SHP77 (cell line): Measurements from ENCODE around the gene ABCG1.

Source experiments
- DNase-seq, 2 experiments: peaks; one replicate each; lab custom pipeline; 2025; lab: John Stamatoyannopoulos, UW

ABCG1 gene

DNA sequence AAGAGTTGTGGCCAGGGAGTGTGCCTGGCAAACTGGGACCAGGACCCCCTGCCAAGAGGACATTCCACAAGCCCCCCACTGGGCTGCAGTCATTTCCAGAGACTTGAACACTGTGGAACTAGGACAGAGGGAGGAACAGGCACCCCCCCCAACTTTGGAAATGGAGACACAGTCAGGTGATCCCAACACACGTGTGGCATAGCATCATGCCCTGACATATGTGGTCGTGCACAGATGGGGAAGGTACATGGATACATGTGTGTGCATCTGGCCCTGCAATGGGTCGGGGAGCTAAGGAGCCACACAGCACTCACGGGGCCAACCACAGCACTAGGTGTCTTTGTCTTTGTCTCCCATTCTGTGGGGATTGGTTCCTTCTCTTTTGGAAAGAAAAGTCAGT, 102.9 kb downstream of the ABCG1 start:
- DNase-seq, result no peak

DNA sequence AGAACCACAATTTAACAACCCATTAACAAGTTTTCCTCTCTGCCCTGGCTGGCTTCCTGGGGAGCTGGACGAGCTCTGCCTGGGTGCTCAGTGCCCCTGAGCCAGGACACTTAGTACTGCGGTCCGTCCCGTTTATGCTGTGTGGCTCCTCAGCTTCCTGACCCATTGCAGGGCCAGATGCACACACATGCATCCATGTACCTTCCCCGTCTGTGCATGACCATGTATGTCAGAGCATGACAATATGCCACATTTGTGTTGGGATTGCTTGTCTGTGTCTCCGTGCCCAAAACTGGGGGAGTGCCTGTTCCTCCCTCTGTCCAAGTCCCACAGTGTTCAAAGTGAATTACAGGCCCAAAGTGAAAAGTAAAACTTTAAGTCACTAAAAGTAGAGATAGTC, 106.0 kb downstream of the ABCG1 start:
- no peak for DNase-seq

DNA sequence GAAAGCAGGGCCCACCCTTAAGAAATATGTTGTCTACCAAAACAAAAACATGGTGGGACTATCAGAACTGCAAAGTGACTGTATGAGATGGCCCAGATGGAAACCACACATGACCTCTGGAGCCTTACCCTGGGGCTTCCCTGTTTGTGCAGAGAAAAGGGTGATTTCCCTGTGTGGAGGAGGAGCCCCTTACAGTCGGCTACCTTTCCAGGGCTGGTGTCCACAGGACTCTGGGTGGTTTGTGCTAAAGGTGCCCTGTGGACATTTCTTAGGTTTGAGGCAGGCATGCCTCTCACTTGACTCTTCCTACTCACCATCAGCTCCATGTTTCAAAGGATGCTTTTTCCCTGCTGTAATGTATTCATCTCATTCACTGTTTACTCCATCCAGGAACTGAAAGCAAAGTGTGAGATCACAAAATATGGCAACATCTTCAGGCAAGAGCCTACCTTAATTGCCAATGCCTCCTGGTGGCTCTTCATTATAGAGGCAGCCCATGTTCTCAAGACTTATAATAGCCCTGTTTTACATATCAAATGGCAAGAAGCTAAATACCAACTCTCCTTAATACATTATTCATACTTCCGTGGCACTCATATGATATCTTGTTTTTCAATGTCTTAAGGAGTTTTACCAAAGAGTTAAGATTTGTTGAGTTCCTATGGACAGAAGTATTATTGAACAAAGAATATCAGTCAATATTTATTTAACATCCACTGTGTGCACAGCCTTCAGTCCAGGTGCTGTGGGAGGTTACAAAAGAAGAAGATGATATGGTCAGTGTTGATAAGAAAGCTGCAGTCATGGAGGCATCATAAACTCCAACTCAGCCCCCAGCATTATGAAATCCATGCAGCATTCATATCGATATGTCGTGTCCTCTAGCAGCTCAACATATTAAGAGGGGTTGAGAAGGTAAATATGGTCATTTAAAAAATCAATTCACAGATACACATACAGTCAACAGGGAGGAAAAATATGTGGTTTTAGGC, 111.7 kb downstream of the ABCG1 start:
- no peak for DNase-seq

DNA sequence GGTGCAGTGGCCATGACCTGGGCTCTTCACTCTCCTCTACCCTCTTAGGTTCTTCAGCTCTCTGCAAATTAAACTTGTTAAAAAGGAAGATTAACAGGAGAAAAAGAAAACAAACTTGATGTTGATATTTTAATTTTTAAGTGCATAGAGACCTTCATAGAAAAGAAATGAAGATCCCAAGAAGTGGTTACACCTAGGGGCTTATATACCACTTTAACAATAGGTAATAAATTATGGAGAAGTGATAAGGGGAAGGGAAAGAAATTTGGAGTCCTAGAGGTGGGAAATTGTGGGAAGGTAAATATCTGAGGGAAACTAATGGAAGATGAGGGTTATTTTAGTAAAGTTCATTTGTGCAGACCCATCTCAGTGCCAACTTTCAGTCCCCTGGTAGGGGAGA, 112.7 kb downstream of the ABCG1 start:
- DNase-seq, result no peak

DNA sequence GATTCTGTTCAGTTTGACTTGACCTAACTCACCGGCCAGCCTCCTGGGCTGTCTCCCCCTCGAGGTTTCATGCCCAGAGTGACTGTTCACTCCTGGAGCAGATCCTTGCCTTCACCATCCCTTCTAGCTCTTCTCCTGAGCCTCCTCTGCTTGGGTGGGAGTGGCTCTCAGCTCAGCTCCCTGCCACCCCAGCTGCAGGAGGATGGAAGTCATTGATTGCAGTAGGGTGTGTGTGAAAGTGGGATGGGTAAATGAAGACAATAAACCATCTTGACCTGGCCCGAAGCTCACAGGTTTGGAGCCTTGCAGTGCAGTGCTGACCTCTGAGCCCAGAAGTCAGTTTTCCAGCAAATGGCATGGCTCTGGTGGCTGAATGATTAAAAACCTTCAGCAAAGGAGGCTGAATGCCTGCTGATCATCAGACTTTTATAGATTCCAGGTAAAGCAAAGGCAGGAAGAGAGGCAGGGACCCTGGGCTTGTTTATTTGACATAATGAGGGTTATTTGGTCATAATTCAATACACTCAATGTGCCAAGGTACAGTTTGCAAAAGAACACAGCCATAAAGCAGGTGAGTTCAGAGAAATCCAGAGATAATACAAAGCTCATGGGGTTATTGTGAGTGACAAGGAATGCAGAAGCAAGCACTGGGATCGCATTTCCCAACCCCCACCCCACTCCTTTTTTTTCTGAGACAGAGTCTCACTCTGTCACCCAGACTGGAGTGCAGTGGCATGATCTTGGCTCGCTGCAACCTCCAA, 113.8 kb downstream of the ABCG1 start:
- no peak for DNase-seq

DNA sequence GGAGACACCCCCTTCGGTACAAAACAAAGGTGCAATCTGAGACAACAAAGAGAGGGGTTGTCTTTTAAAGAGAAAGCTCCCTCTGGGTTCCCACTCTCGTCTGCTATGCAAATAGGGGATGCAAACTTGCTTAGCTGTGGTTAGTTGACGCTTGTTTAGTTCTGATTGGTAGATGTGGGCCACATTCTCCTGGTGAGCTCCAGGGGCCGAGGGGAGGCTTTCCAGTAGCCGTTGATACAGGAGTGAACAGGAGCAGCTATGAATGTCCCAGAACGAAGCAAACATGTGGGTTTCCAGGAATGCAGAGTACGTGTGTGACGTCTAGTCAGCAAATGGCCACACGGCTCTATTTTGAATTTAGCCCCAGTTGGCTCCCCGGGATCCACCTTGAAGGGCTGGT, 117.1 kb downstream of the ABCG1 start:
- DNase-seq, result peak; percentile 51 to 72

DNA sequence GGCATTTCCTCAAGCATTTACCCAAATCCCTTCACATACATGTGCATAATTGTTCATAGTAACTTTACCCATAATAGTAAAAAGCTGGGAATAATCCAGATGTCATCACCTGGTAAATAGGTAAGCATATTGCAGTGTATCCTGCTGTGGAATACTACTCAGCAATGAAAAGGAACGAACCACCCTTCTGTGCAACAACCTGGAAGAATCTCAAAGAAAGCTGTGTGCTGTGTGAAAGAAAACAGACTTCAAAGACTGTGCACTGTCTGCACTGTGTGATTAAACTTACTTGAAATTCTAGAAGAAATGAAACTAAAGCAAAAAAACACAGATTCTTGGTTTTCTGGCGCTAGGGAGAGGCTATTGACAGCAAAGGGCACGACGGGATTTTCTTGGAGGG, 118.3 kb downstream of the ABCG1 start:
- DNase-seq, result no peak

DNA sequence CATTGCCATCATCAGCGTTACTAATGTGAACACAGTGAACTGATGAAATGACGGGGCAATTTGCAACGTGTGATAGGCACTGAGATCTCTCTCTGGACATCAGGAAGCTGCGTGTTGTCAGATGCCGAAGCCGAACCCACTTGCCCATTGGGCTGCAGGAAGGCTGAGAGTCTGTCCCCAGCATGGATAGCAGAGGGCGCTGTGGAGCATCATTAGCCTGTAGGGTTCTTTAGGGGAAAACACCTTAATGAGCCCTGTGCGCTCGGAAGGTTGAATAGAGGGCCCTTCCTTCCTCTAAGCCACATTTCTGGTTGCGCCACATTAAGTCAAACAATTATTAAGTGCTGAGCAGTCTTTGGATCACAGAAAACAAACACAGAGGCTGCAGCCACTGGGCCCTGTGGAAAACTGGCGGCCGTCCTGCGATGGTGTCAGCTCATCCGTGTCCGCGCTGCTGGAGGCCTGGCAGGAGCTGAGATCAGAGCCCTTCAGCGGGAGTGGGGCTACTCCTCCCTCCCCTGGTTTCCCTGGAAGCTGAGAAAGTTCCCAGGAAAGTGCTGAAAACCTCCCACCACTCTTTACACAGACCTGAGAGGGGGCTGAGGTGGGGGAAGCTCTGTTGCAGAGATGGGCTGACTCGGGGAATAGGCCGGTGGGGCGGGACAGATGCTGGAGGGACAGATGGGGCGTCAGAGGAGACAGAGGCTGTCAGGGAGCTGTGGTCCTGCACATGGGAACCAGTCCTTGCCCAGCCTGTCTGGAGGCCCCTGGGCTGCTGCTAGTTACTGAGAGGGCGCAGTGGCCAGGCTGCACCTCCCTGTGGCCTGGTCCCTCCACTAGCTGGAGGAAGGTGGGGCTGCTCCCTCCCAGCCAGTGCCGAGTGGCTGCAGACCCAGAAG, 119.1 kb downstream of the ABCG1 start:
- DNase-seq, result peak; percentile 83 to 87

DNA sequence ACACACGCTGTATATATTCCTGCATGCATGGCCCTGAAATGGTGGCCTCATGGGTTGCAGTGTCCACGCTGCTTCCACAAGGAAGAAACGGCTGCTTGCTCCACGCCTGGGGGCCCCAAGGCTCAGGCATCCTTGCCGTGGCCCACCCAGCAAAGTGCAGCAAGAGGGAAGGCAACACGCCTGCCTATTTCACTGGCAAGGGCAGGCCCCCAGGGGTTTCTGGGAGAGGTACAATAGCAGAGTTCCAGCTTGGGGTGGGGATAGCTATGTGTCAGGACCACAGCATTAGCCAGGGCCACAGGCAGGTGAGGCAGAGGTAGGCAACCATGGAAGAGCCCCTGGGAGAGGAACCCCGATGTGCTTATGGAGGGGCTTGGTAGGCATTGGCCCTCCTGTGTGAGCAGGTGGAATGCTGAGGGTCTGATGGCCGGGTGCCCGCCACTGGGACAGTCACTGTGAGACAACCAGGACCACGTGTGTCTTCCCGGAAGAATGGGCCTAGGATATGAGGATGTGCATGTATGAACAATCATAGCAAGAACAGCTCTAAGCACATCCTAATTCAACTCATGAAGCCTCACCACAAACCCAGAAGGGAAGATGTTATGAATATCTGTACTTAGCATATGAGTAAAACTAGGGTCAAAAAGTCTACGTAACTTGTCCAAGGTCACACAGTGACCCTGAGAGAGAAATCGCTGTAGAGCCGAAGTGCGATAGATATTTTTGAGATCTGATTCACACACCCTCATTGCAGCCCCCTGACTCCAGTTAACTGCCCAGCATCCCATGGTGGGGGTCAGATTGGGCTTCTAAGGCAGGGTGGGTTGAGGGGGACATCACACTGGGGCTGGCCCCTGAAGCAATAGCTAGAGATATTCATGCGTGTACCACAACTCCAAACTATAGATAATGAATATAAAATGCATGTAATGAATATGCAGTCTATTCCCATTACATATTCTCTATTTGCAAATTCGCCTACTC, 120.1 kb downstream of the ABCG1 start:
- DNase-seq, result no peak

DNA sequence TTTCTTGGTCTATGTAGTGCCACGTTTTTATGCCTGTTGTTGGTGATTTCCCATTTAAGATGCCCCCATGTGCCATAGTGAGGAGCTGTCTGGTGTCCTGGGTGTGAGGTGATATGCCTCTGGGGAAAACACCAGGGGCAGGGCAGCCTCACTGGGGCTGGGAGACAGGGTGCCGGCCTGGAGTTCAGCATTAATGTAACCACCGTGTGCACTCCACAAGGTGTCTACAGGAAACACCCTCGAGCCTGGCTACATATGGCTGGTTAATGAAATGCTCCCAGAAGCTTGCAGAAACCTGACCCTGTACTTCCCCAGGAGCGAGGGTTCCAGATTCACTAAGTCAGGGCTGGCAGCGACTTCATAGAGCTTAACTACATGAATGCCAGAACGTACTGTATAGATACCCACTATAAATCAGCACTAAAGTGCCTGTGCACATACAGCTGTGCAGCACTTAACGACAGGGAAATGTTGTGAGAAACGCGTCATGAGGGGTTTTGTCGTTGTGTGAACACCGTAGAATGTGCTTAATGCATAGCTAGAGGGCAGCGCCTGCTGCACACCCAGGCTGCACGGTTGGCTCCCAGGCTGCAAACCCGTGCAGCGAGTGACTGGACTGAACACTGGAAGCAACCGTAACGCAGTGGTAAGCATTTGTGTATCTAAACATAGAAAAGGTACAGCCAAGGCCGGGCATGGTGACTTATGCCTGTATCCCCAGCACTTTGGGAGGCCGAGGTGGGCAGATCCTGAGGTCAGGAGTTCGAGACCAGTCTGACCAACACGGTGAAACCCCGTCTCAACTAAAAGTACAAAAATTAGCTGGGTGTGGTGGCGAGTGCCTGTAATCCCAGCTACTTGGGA, 121.5 kb downstream of the ABCG1 start:
- DNase-seq, result peak; percentile 16 to 29

DNA sequence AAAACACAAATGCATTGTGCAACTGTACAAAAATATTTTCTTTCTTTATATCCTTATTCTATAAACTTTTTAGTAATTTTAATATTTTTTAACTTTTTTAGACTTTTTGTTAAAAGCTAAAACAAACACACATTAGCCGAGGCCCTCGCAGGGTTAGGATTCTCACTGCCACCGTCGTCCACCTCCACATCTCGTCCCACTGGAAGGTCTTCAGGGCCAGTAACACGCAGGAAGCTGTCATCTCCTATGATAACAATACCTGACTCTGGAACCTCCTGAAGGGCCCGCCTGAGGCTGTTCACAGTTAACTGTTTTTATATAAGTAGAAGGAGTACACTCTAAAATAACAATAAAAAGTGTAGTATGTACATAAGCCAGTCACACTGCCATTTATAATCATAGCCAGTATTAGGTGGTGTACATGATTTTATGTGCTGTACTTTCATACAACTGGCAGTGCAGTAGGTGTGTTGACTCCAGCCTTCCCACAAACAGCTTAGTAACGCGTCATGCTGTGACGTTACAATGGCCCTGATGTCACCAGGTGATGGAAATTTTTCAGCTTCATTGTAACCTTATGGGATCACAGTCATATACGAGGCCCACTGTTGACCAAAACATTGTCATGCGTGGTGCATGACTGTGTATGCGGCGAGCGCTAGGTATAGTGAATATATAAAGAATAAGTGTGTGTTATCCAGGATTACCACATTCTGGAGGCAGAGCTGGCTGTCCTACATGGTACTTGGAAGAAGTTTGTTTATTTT, 123.0 kb downstream of the ABCG1 start:
- DNase-seq, result no peak

DNA sequence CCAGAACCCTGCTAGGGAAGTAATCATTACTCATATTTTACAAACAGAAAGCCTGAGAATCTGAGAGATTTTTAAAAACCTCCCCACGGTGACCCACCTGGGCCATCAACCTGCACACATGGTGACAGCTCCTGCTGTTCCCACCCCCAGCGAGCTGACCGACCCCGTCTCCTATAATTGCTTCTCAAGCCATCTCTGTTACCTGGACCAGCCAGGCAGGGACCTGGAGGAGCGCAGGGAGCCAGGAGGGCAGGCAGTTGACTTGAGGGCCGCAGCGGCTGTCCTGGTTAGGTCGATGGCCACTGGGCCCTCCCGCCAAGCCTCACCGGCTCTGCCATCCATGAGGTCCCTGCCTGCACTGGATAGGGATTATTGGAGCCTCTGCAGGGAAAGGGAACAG, 124.2 kb downstream of the ABCG1 start:
- DNase-seq, result no peak

DNA sequence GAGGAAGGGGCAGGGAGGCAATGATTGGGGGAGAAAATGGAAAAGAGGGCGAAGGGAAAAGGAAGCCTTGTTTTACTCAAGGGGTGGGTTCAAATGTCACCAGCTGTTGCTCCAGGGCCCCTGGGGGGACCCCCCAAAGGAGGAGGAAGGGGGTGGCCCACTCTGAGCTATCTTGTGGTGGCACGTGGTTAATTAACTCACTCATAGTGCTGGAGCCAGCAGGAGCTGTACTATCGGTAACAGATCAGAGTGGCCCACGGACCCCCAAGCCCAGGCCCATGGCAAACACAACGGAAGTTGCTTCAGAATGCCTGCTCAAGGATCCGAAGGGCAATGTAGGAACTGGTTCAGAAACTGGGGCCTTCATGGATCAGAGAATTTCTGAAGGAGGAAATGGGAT, 124.6 kb downstream of the ABCG1 start:
- no peak for DNase-seq

DNA sequence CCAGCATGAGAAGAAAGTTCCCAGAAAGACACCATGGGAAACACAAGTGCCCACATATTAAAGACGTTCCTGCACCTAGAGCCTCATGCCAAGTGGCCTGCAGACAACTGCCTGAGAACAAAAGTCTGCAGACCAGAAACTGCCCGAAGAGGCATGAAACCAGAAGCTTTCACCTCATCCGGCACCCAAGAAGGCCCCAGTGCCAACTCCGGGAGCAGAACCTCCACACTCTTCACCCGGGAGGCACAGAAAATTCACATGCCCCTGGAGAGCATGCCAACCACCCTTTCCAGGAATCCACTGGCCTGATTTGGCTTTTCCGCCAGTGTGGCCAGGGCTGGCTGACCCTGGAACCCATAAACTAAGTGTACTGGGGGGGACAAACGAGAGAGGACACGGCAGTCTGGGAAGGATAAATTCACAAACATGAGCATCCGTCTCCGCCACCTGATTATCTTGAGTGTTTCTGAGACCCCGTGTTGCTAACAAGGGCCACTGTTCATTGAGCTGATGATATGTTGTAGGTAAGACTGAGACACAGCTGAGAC, 125.1 kb downstream of the ABCG1 start:
- DNase-seq, result no peak

DNA sequence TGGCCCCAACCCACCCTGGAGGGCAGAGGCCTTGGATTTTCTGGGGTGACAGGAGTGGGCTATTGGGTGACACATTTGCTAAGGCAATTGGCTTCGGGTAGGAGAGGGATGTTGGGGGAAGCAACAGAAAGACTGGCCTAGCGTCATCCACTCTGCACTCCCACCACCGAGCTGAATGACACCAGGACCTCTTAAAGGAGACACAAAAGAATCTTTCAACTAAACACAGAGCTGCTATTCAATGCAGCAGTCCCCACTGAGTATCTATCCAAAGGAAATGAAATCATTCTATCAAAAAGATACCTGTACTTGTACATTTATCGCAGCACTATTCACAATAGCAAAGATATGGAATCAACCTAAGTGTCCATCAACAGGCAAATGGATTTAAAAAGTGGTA, 125.7 kb downstream of the ABCG1 start:
- no peak for DNase-seq

DNA sequence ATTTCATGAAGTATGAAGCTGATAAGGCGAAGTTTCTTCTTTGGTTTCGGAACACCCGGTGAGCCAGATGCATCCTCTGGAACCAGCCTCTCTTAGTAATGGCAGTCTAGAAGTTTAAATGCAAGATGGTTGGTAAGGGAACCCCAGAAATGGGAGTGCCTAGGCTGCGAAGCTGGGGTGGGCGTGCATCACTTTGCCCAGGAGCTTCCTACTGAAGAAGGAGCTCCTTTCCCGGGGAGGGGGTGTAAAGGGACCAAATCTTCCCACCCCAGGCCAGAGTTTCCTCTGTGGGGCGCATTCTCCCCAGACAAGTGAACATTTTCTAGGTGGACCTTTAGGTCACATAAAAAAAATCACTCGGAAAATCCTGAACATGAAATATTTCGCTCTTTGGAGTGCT, 127.5 kb downstream of the ABCG1 start:
- DNase-seq, result no peak
